Gastrocnemius medialis (tissue), 4 donors: Measurements from ENCODE around the gene EPS15. TPM values are rescaled to one million over a fixed set of nuclear protein-coding genes. Genes with fewer than 3 reads are reported as not detected.

Source experiments
- ATAC-seq, 2 donors: fragments of 150-250 bp; one replicate each; pipeline ENCODE4 v1.9.1; 2016
- DNase-seq, 2 donors: peaks; one replicate each; pipeline ENCODE4 v3.0.0-alpha.2; 2019
- H3K27ac ChIP-seq, 4 donors: fragments of 200-600 bp; sonication (generic); 1 replicate in 1 of 4; 2 replicates in 3 of 4; pipeline ENCODE4 v1.5.1; 2016 to 2018; ENCODE audit warnings: mild to moderate bottlenecking in 2 of 4, moderate library complexity in 1 of 4
- H3K27me3 ChIP-seq, 3 donors: fragments of 200-600 bp; sonication (generic) in 2 of 3; 1 replicate in 1 of 3; 2 replicates in 2 of 3; pipeline versions ENCODE4 v1.5.1 to v1.6.0; 2016 to 2019; ENCODE audit warnings: mild to moderate bottlenecking in 1 of 3, moderate library complexity in 1 of 3
- H3K36me3 ChIP-seq, 2 donors: fragments of 200-600 bp; sonication (generic) in 1 of 2; one replicate each; pipeline ENCODE4 v1.5.1; 2017 to 2018
- H3K4me1 ChIP-seq, 2 donors: fragments of 200-600 bp; sonication (generic) in 1 of 2; one replicate each; pipeline ENCODE4 v1.5.1; 2016 to 2017; ENCODE audit warnings: mild to moderate bottlenecking in 2 of 2
- H3K4me3 ChIP-seq, 4 donors: fragments of 200-600 bp; sonication (generic) in 3 of 4; 1 replicate in 1 of 4; 2 replicates in 3 of 4; pipeline ENCODE4 v1.5.1; 2016 to 2019; ENCODE audit warnings: mild to moderate bottlenecking in 2 of 4
- H3K9me3 ChIP-seq, 3 donors: fragments of 200-600 bp; sonication (generic) in 2 of 3; 1 replicate in 1 of 3; 2 replicates in 2 of 3; pipeline ENCODE4 v1.5.1; 2016 to 2019
- CTCF ChIP-seq, 5 experiments: fragments of 450-650 bp in 3 of 5; fragments of 200-600 bp in 2 of 5; sonication (generic) in 2 of 5; IDR thresholded peaks in 4 of 5; conservative IDR thresholded peaks in 1 of 5; 1 replicate in 4 of 5; 2 replicates in 1 of 5; pipeline ENCODE4 v1.5.1; 2016 to 2019; ENCODE audit warnings: antibody characterized with exemption in 5 of 5, mild to moderate bottlenecking in 3 of 5, moderate library complexity in 3 of 5
- POLR2A ChIP-seq, 2 donors: fragments of 450-650 bp; IDR thresholded peaks; one replicate each; pipeline ENCODE4 v1.6.1; 2017; ENCODE audit warnings: antibody characterized with exemption in 2 of 2, mild to moderate bottlenecking in 2 of 2, moderate library complexity in 2 of 2
- in situ Hi-C, 4 donors: fragments of 200-750 bp; cut with MboI; loops; one replicate each; pipeline versions ENCODE4 v1.15.0 to v1.8.0; 2017; ENCODE audit warnings: low sequenced_read_pairs in 4 of 4
- intact Hi-C: fragments of 100-400 bp; cut with DNase I; formaldehyde crosslinking; loops from one replicate; pipeline ENCODE4 v1.15.1; 2023; ENCODE audit warnings: low total_unique reads
- total RNA-seq, 4 donors: library from RNA; depleted of rRNA; stranded (reverse); fragments of >200 nt; gene quantifications; one replicate each; pipeline versions ENCODE4 v1.1.0 to v1.2.3, GENCODE V29; 2016

Gene EPS15
- total RNA-seq, 4 donors from 2014 or later = 44.8 to 121 (median 71.0) TPM

GRCh38 chr1:51372561-51372960 lies 146.5 kb downstream of the EPS15 start:
- intact Hi-C loops = no loop called here
- Histone ChIP-seq H3K27me3 (no peaks in the 10 kb centered on the region), H3K36me3 (peaks cover 0 to 31% of the 10 kb centered on the region in 2 donors), H3K9me3 (no peaks in the 10 kb centered on the region), H3K4me3 (no peak overlapping the region), H3K4me1 (no peaks in the 10 kb centered on the region), H3K27ac (no peak overlapping the region)
- in situ Hi-C loops = no loop called here
- no peak for ATAC-seq
- no peak for DNase-seq
- no peak for TF ChIP-seq POLR2A (IDR thresholded peaks at IDR 0.05)
- no peak for TF ChIP-seq CTCF (IDR thresholded peaks at IDR 0.05 in 4 of 5, conservative IDR thresholded peaks at IDR 0.05 in 1 of 5)

GRCh38 chr1:51369171-51369570 lies 149.9 kb downstream of the EPS15 start:
- intact Hi-C loops (no loop called here), in situ Hi-C loops (no loop called here)
- H3K27ac ChIP-seq = no peak overlapping the region
- TF ChIP-seq POLR2A (IDR thresholded peaks at IDR 0.05) (no peak), CTCF (IDR thresholded peaks at IDR 0.05 in 4 of 5, conservative IDR thresholded peaks at IDR 0.05 in 1 of 5) (no peak)
- DNase-seq (no peak), ATAC-seq (no peak)
- no peaks in the 10 kb centered on the region for H3K4me1 ChIP-seq
- H3K4me3 ChIP-seq = no peak overlapping the region
- H3K27me3 ChIP-seq = no peaks in the 10 kb centered on the region
- H3K9me3 ChIP-seq = no peaks in the 10 kb centered on the region
- peaks cover 0 to 43% of the 10 kb centered on the region in 2 donors for H3K36me3 ChIP-seq

- in situ Hi-C loops (no loop called here), intact Hi-C loops (no loop called here)
- Histone ChIP-seq H3K4me3 (no peak overlapping the region), H3K27me3 (no peaks in the 10 kb centered on the region), H3K27ac (no peak overlapping the region), H3K9me3 (no peaks in the 10 kb centered on the region), H3K4me1 (no peaks in the 10 kb centered on the region), H3K36me3 (peaks cover 0 to 49% of the 10 kb centered on the region in 2 donors)
- DNase-seq = no peak
- ATAC-seq = no peak
- TF ChIP-seq POLR2A (IDR thresholded peaks at IDR 0.05) = no peak
- no peak for TF ChIP-seq CTCF (IDR thresholded peaks at IDR 0.05 in 4 of 5, conservative IDR thresholded peaks at IDR 0.05 in 1 of 5)
Observed at GRCh38 chr1:51365774-51366173, 153.3 kb downstream of the EPS15 start.

GRCh38 chr1:51359879-51360278 lies 159.2 kb downstream of the EPS15 start:
- Histone ChIP-seq H3K9me3 (no peaks in the 10 kb centered on the region), H3K36me3 (peaks cover 4 to 66% of the 10 kb centered on the region in 2 donors), H3K4me3 (no peak overlapping the region), H3K27ac (no peak overlapping the region), H3K27me3 (no peaks in the 10 kb centered on the region), H3K4me1 (no peaks in the 10 kb centered on the region)
- TF ChIP-seq POLR2A (IDR thresholded peaks at IDR 0.05) (no peak), CTCF (IDR thresholded peaks at IDR 0.05 in 4 of 5, conservative IDR thresholded peaks at IDR 0.05 in 1 of 5) (no peak)
- DNase-seq (no peak), ATAC-seq (no peak)
- intact Hi-C loops (no loop called here), in situ Hi-C loops (no loop called here)

- Histone ChIP-seq H3K27ac (no peak overlapping the region), H3K36me3 (peaks cover 4 to 38% of the 10 kb centered on the region in 2 donors), H3K27me3 (no peaks in the 10 kb centered on the region), H3K9me3 (no peaks in the 10 kb centered on the region), H3K4me1 (no peaks in the 10 kb centered on the region), H3K4me3 (no peak overlapping the region)
- no peak for DNase-seq
- in situ Hi-C loops = no loop called here
- TF ChIP-seq CTCF (IDR thresholded peaks at IDR 0.05 in 4 of 5, conservative IDR thresholded peaks at IDR 0.05 in 1 of 5) (no peak), POLR2A (IDR thresholded peaks at IDR 0.05) (no peak)
- intact Hi-C loops = no loop called here
- no peak for ATAC-seq
Observed at GRCh38 chr1:51355382-51355781, 163.7 kb downstream of the EPS15 start.
